Right forelimb (tissue), 1 donor: Measurements from ENCODE around the gene ALDH4A1.

Experiments used
- DNase-seq: peaks from one replicate; pipeline ENCODE4 v3.0.0-alpha.2; 2018

The ALDH4A1 gene

DNA sequence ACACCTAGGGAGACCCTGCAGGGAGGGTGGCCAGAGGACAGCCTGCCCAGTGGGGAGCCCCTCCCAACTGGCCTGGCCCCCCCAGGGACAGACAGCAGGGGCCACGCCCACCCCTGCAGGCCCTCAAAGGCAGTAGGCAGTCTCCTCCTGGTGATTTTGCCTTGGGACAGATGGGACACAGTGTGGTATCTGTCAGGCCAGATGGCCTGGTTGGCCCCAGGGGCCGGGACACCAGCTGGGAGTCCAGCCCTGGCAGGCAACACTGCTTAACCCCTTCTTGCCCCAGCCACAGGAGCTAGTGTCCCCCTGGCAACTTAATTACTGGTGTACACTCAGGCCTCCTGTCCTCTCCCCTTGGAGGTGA, 36.3 kb upstream of the ALDH4A1 start:
- no peak for DNase-seq

GRCh38 chr1:18938008-18938706, 35.8 kb upstream of the ALDH4A1 start:
- DNase-seq: no peak

DNA sequence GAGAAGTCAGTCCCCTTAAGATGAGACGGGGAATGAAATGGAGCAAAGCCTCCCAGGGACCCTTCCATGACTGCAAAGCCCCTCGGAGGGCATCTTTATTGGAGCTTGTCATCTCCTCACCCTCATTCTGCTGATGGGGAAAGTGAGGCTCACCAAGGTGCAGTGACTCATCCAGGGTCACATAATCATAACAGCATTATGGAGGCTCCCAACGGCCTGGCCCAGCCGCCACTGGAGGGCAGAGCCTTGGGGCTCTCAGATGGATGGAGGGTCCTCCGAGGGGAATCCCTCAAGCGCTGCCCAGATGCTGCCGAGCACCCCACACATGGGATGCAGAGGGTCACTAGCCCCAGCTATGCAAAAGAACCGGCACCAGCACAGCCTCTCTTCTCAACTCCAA, 35.2 kb upstream of the ALDH4A1 start:
- no peak for DNase-seq

DNA sequence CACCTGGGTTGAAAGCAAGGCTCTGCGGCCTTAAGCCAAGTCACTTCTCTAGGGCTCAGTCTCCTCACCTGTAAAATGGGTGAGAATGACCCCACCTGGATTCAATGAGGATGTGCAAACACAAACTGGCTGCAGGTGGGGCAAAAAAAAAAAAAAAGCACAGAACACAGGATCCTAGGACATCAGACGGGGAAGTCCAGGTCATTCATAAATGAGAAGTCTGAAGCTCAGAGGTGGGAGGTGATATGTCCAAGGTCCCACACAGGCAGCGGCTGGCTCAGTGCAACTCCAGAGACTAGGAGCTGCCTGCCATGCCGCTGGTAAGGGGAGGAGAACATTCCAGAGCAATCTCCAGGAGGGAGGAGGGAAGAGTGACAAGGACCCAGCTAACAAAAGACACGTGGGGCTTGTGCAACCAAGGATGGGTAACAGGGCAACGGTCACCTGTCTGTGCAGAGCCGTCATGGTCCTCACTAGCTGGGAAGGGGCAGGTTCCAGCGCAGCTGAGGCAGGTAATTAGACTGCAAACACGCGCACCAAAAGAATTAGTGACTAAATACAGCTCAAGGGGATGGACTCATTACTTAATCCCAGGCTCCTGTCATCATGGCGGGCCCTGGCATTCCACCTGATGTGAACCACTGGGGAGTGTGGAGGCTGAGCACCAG, 34.6 kb upstream of the ALDH4A1 start:
- DNase-seq: no peak

DNA sequence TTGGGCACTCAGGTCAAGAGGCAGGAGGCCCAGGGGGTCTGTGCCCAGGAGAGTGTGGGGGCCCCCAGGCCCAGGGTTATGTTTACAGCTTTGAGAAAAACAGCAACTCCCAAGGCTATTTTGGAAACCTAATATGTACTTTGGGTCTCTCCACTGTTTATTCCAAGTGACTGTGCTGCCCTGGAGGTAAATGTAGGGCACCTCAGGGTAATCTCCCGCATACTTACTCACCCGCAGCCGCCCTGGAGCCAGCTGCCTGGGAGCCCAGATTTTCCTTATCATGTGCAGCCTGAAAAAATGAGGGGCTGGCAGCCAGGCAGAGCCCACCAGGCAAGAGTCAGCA, 34.1 kb upstream of the ALDH4A1 start:
- no peak for DNase-seq

GRCh38 chr1:18934205-18935000, 32.0 kb upstream of the ALDH4A1 start:
- no peak for DNase-seq

GRCh38 chr1:18932879-18933278, 30.5 kb upstream of the ALDH4A1 start:
- DNase-seq: no peak

- DNase-seq: no peak
Measured at GRCh38 chr1:18932387-18932786, 30.0 kb upstream of the ALDH4A1 start.

DNA sequence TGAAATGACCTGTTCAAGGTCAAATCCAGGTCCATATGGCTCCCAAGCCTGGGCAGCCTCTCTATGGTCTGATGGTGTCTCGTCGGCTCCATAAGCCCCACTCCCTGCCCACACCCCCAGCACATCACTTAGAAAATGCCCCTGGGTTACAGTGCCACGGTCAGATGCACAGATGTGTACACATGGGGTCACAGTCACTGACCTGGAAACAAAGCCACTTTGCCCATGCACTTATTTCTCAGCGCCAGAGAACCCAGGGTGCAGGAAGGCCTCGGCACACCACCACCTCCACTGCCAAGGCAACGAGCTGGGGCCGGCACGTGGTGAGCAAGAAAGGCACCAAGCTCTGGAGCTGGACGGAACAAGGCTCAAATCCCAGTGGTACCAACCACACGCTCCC, 29.4 kb upstream of the ALDH4A1 start:
- DNase-seq: no peak

- no peak for DNase-seq
Measured at GRCh38 chr1:18929686-18930085, 27.3 kb upstream of the ALDH4A1 start.

DNA sequence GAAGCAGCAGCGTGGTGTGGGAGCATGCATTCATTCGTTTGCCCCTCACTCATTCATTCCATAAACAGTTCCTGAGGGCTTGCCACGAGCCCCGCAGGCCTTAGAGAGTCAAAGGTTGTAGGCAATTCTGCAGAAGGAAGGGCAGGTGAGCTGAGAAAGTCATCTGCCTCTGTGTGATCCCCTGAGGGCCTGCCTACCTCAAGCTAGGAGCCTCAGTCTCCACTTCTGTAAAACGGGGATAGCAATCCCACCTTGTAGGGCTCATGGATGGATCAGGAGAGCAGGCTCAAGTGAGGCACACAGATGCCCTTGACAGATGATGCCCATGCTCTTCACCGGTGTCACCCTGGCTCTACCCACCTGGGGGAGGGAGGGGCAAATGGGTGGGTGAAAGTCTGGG, 26.6 kb upstream of the ALDH4A1 start:
- DNase-seq: no peak

DNA sequence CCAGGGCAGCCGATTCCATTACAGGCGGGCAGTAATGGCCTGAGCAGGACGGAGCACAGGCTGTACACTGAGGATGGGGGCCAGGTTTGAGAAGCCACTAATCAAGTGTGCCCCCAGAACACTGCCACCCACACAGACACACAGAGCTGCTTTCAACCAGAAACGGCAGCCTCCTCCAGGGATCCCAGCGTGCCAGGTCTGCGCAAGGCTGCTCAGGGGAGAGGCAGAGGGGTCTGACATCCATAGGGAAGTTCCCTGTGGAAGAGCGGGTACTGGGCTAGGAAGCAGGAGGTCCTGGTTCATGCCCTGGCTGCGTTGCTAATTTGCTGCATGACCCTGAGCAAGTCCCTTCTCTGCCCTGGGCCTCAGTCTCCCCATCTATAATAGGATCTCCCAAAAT, 26.1 kb upstream of the ALDH4A1 start:
- no peak for DNase-seq

- DNase-seq: no peak
Measured at GRCh38 chr1:18927654-18928272, 25.4 kb upstream of the ALDH4A1 start.

DNA sequence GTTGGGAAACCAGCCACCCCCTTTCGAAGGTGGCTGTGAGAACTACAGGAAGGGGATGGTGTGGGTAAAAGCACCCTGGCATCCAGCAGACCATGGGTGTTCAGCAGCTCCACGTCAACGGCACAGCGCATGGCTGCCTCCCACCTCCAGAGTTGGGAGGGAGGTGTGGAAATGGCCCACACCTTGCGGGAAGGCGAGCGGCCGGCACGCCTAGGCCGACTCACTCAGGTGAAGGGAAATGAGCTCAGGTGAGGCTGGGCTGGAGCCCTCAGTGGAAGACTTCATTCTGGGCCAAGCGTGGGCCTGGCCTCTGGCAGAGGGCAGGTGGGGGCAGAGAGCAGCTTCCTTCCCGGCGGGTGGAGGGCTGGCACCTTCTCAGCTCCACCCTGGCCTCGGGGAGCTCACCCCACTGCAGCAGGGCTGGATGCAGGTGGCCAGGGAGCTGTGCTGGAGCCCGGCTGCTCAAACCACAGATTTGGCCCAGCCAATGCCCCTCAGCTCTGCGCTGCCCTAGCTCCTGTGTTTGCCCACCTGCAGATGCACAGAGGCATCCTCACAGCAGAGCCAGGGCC, 24.8 kb upstream of the ALDH4A1 start:
- DNase-seq: no peak

DNA sequence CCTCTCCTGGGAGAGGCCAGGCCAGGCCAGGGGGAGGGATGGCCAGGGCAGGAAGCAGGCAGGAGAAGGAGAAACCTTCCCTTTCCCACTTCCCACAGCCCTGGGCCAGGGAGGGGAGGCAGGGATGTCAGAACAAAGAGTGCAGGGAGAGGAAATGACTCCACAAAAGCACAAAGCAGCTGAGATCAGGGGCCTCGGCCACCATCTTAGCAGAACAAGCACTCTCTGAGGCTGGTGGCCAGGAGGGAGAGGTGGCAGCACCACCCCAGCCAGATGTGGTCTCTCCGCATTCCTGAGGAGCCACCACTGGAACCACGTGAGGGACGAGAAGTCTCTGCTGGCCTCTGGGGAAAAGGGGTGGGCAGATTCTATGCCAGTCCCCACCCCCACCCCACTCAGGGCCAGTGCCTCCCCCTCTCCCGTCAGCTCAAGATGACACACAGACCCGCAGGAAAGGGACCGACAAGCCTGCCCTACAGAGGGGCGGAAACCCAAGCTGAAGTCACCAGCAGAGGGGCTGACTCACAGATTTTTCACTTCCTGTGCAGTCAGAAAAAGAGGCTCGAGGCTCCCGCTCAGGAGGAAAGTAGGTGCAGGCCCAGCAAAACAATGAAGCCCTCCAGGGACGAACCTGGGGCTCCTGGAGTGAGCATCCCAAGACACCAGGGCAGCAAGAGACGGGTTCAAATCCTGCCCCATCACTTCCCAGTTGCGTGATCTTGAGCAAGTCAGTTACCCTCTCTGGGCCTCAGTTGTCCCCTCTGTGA, 24.1 kb upstream of the ALDH4A1 start:
- DNase-seq: no peak

DNA sequence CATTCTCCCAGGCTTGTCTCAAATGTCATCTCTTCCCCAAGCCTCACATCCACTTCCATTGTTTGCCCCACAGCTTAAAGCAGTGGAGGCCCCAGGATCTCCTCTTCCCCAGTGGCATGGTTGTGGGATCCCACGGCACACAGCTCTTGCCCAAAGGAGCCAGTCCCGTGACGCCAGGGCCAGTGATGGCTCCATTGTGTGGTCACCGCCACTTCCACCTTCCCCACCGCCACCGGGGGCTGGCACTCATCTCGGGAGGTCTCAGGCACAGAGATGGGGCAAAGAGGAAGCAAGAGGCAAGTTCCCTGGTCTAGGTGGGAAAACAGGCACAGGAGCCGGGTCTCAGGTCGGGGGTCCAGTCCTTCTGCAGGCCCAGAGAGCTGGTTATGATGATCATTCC, 22.9 kb upstream of the ALDH4A1 start:
- no peak for DNase-seq

DNA sequence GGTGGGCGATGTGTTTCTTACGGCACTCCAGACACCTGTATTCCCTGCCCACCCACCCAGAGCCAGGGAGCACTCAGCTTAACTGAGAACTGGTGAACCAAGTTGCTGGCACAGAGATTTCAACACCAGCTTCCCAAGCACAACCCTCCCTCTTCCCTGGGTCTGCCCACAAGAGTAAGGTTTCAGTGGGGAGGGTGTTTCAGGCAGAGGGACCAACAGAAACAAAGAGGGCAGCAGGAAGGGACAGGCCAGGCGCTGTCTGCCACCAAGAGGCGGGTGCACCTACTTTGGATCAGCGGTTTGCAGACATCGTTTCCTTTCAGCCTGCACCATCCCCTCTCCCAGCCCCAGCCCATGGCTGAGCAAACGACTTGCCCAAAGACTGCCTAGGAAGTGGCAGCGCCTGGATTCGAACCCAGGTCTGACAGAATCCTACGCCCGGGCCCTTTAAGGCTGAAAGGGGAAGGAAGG, 21.9 kb upstream of the ALDH4A1 start:
- DNase-seq: no peak

- DNase-seq: no peak
Measured at GRCh38 chr1:18923756-18924211, 21.4 kb upstream of the ALDH4A1 start.

GRCh38 chr1:18922848-18923755, 20.7 kb upstream of the ALDH4A1 start:
- no peak for DNase-seq

GRCh38 chr1:18922319-18922726, 20.0 kb upstream of the ALDH4A1 start:
- peak; percentile 87 for DNase-seq
